ENCODE results near the gene FLT4. TPM values are rescaled to one million over a fixed set of nuclear protein-coding genes. Genes with fewer than 3 reads are reported as not detected.

Gene FLT4
- total and polyA plus RNA-seq, 7 donors, result 0.23 to 16.9 (median 6.2) TPM

- Histone ChIP-seq H3K4me3 (peak overlapping the region in 3 of 4 donors; percentile 33 to 50 (median 47)), H3K36me3 (no peaks in the 10 kb centered on the region), H3K27me3 (peaks cover 25 to 70% (median 43%) of the 10 kb centered on the region in 3 donors), H3K9me3 (no peaks in the 10 kb centered on the region), H3K4me1 (peaks cover 0 to 19% (median 17%) of the 10 kb centered on the region in 4 donors), H3K27ac (no peak overlapping the region)
- DNase-seq, result peak; percentile 64
- TF ChIP-seq EP300 (IDR thresholded peaks at IDR 0.05), result no peak
- no peak for TF ChIP-seq CTCF (IDR thresholded peaks at IDR 0.05)
- no peak for TF ChIP-seq POLR2A (IDR thresholded peaks at IDR 0.05)
- no peak for TF ChIP-seq POLR2AphosphoS5 (IDR thresholded peaks at IDR 0.05)
- 6 to 7% methylated on average over 80 of the region's 80 CpGs for WGBS, 2 donors
- intact Hi-C loops (cut with DNase I), result no loop called here
These were observed 623 bp downstream of the FLT4 start for GRCh38 chr5:180648658-180649296.

- Histone ChIP-seq H3K4me3 (peak overlapping the region in 3 of 4 donors; percentile 33 to 50 (median 47)), H3K27ac (no peak overlapping the region), H3K9me3 (no peaks in the 10 kb centered on the region), H3K27me3 (peaks cover 25 to 70% (median 43%) of the 10 kb centered on the region in 3 donors), H3K4me1 (peaks cover 0 to 19% (median 17%) of the 10 kb centered on the region in 4 donors), H3K36me3 (no peaks in the 10 kb centered on the region)
- intact Hi-C loops (cut with DNase I), result no loop called here
- no peak for DNase-seq
- 63 to 86% methylated on average over 8 of the region's 8 CpGs for WGBS, 2 donors
- TF ChIP-seq CTCF (IDR thresholded peaks at IDR 0.05) (no peak), POLR2A (IDR thresholded peaks at IDR 0.05) (no peak), POLR2AphosphoS5 (IDR thresholded peaks at IDR 0.05) (no peak), EP300 (IDR thresholded peaks at IDR 0.05) (no peak)
These were observed 1.4 kb downstream of the FLT4 start for GRCh38 chr5:180647941-180648500.

GRCh38 chr5:180647465-180647864, 1.9 kb downstream of the FLT4 start:
- Histone ChIP-seq H3K4me1 (peaks cover 0 to 19% (median 17%) of the 10 kb centered on the region in 4 donors), H3K27me3 (peaks cover 25 to 70% (median 43%) of the 10 kb centered on the region in 3 donors), H3K4me3 (no peak overlapping the region), H3K27ac (no peak overlapping the region), H3K36me3 (no peaks in the 10 kb centered on the region), H3K9me3 (no peaks in the 10 kb centered on the region)
- TF ChIP-seq POLR2AphosphoS5 (IDR thresholded peaks at IDR 0.05) (no peak), CTCF (IDR thresholded peaks at IDR 0.05) (no peak), EP300 (IDR thresholded peaks at IDR 0.05) (no peak), POLR2A (IDR thresholded peaks at IDR 0.05) (no peak)
- 74 to 85% methylated on average over 8 of the region's 8 CpGs for WGBS, 2 donors
- intact Hi-C loops (cut with DNase I), result no loop called here
- DNase-seq, result no peak

- peaks cover 0 to 19% (median 17%) of the 10 kb centered on the region in 4 donors for H3K4me1 ChIP-seq
- H3K27ac ChIP-seq, result no peak overlapping the region
- H3K9me3 ChIP-seq, result no peaks in the 10 kb centered on the region
- H3K27me3 ChIP-seq, result peaks cover 25 to 70% (median 43%) of the 10 kb centered on the region in 3 donors
- H3K36me3 ChIP-seq, result no peaks in the 10 kb centered on the region
- DNase-seq, result no peak
- 51 to 63% methylated on average over 1 of the region's 1 CpG for whole genome bisulfite sequencing, 2 donors
- no peak overlapping the region for H3K4me3 ChIP-seq
- intact Hi-C loops (cut with DNase I), result no loop called here
- no peak for TF ChIP-seq POLR2A (IDR thresholded peaks at IDR 0.05)
- TF ChIP-seq CTCF (IDR thresholded peaks at IDR 0.05), result no peak
- no peak for TF ChIP-seq EP300 (IDR thresholded peaks at IDR 0.05)
- TF ChIP-seq POLR2AphosphoS5 (IDR thresholded peaks at IDR 0.05), result no peak
These were observed 2.5 kb downstream of the FLT4 start for GRCh38 chr5:180646963-180647305.

All from sigmoid colon (tissue), 7 donors.